Neural cell (in vitro differentiated cells): Measurements from ENCODE around the gene WBP11. TPM values are rescaled to one million over a fixed set of nuclear protein-coding genes. Genes with fewer than 3 reads are reported as not detected.
"Not testable (repeated sequence)": the region's sequence is repeated elsewhere in the genome, so short reads cannot be mapped to it uniquely, and the experiment has no call there.

Experiments
- H2AFZ ChIP-seq: fragments of 200-600, 300-800 bp; sonication (generic), shearing (Covaris generic); 2 replicates; pipeline ENCODE4 v1.6.0; 2014; ENCODE audit warnings: low read depth, mild to moderate bottlenecking, antibody characterized with exemption, low read length, moderate library complexity
- H3F3A ChIP-seq: fragments of 200-600 bp; shearing (Covaris generic); 2 replicates; pipeline ENCODE4 v1.6.1; 2016; ENCODE audit warnings: mild to moderate bottlenecking, moderate library complexity, mixed read lengths, antibody characterized with exemption, low read length; ENCODE audit not compliant: insufficient read depth, poor library complexity, severe bottlenecking
- H3K27ac ChIP-seq: fragments of 200-600, 300-800 bp; sonication (generic), shearing (Covaris generic); 2 replicates; pipeline ENCODE4 v1.5.1; 2014; ENCODE audit warnings: mild to moderate bottlenecking, low read length, moderate library complexity
- H3K27me3 ChIP-seq: fragments of 300-800, 200-600 bp; sonication (generic), shearing (Covaris generic); 2 replicates; pipeline ENCODE4 v1.6.0; 2014; ENCODE audit warnings: mild to moderate bottlenecking, low read depth, low read length, moderate library complexity; ENCODE audit not compliant: insufficient read depth
- H3K36me3 ChIP-seq: fragments of 300-800, 200-600 bp; sonication (generic), shearing (Covaris generic); 2 replicates; pipeline ENCODE4 v1.5.1; 2014; ENCODE audit warnings: mild to moderate bottlenecking, antibody characterized with exemption, low read length, moderate library complexity; ENCODE audit not compliant: insufficient read depth
- H3K4me2 ChIP-seq: fragments of 300-800, 200-600 bp; sonication (generic), shearing (Covaris generic); 2 replicates; pipeline ENCODE4 v1.6.0; 2014; ENCODE audit warnings: mild to moderate bottlenecking, low read length
- H3K4me3 ChIP-seq: fragments of 300-800, 200-600 bp; sonication (generic), shearing (Covaris generic); 2 replicates; pipeline ENCODE4 v1.5.1; 2014; ENCODE audit warnings: mild to moderate bottlenecking, low read length, moderate library complexity
- H3K79me2 ChIP-seq: fragments of 200-600 bp; shearing (Covaris generic); replicated peaks from 2 replicates; pipeline ENCODE4 v1.6.0; 2014; ENCODE audit warnings: mild to moderate bottlenecking, low read length, moderate library complexity; ENCODE audit not compliant: insufficient read depth
- H3K9ac ChIP-seq: fragments of 300-800, 200-600 bp; sonication (generic), shearing (Covaris generic); 2 replicates; pipeline ENCODE4 v1.6.1; 2016; ENCODE audit warnings: mild to moderate bottlenecking, low read length, mixed read lengths
- H3K9me2 ChIP-seq: fragments of 200-600 bp; shearing (Covaris generic); 2 replicates; pipeline ENCODE4 v1.6.1; 2016; ENCODE audit warnings: mild to moderate bottlenecking, low read length, mixed read lengths; ENCODE audit not compliant: insufficient read depth
- H3K9me3 ChIP-seq: fragments of 200-600, 300-800 bp; sonication (generic), shearing (Covaris generic); 2 replicates; pipeline ENCODE4 v1.6.1; 2016; ENCODE audit warnings: mild to moderate bottlenecking, mixed run types, low read length, moderate library complexity, mixed read lengths
- H4K20me1 ChIP-seq: fragments of 200-600 bp; shearing (Covaris generic); 2 replicates; pipeline ENCODE4 v1.6.1; 2016; ENCODE audit warnings: mild to moderate bottlenecking, mixed run types; ENCODE audit not compliant: insufficient read depth
- CTCF ChIP-seq: fragments of 450-650 bp; IDR thresholded peaks from 2 replicates; pipeline ENCODE4 v1.5.1; 2014; ENCODE audit warnings: antibody characterized with exemption, mild to moderate bottlenecking, moderate library complexity; ENCODE audit not compliant: poor library complexity, severe bottlenecking
- EP300 ChIP-seq: fragments of 450-650 bp; conservative IDR thresholded peaks from 2 replicates; pipeline ENCODE4 v1.6.1; 2014; ENCODE audit warnings: antibody characterized with exemption, mild to moderate bottlenecking, moderate library complexity; ENCODE audit not compliant: poor library complexity, severe bottlenecking
- EZH2 ChIP-seq: fragments of 200-600, 300-800 bp; shearing (Covaris generic), sonication (generic); IDR thresholded peaks from 2 replicates; pipeline ENCODE4 v1.6.1; 2014; ENCODE audit warnings: antibody characterized with exemption, low read length, borderline replicate concordance, mild to moderate bottlenecking; ENCODE audit not compliant: insufficient read depth, poor library complexity, severe bottlenecking
- MXI1 ChIP-seq: fragments of 450-650 bp; conservative IDR thresholded peaks from 2 replicates; pipeline ENCODE4 v1.6.1; 2014; ENCODE audit warnings: antibody characterized with exemption, mild to moderate bottlenecking; ENCODE audit not compliant: poor library complexity, severe bottlenecking
- POLR2AphosphoS5 ChIP-seq: IDR thresholded peaks from 2 replicates; pipeline ENCODE4 v1.6.1; 2012
- RAD21 ChIP-seq: fragments of 450-650 bp; conservative IDR thresholded peaks from 2 replicates; pipeline ENCODE4 v1.6.1; 2014; ENCODE audit warnings: antibody characterized with exemption, mild to moderate bottlenecking, moderate library complexity
- SMC3 ChIP-seq: fragments of 450-650 bp; conservative IDR thresholded peaks from 2 replicates; pipeline ENCODE4 v1.6.1; 2014; ENCODE audit warnings: antibody characterized with exemption, mild to moderate bottlenecking, moderate library complexity; ENCODE audit not compliant: poor library complexity
- TAF1 ChIP-seq: IDR thresholded peaks from 2 replicates; pipeline ENCODE4 v1.6.1; 2012; ENCODE audit warnings: low read depth
- polyA plus RNA-seq: library from polyadenylated mRNA; depleted of rRNA; stranded (reverse); fragments of >200 nt; gene quantifications from 2 replicates; pipeline ENCODE4 v1.2.3, GENCODE V29; 2014
- TF ChIP-seq, protein P1 (sequence below): IDR thresholded peaks from 2 replicates; pipeline ENCODE4 v1.6.1; 2012; ENCODE audit warnings: borderline replicate concordance

WBP11 gene
- polyA plus RNA-seq, 1 donor from 2014 or later, result 12.9 TPM

DNA sequence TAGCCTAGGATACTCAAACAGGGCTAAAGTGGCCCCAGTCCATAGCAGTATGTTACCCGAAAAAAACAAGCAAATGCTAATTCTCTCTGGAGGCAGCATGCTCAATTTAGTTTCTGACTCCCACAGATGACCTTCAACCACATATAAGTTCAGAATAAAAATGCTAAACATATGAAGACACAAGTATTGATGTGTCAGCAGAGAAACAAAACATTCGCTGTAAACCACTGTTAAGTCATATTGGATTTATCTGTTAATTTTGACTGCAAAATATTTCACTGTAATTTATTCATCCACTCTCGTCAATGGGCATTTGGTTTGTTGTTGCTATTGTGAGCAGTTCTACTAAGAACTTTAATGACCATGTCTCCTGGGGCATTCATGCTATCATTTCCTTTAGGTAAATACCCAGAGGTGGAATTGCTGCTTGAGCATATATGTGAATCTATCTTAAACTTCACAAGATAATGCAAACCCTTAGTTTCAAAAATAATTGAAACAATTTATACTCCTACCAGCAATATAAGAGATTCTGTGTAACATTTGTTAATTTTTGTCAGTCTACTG lies 36.5 kb downstream of the WBP11 start:
- Histone ChIP-seq H4K20me1 (no peaks in the 10 kb centered on the region), H3K79me2 (no peaks in the 10 kb centered on the region), H2AFZ (no peak overlapping the region), H3K27ac (no peak overlapping the region), H3K4me3 (no peak overlapping the region), H3K9me2 (no peaks in the 10 kb centered on the region), H3K27me3 (peaks cover 12% of the 10 kb centered on the region), H3K36me3 (no peaks in the 10 kb centered on the region), H3K9me3 (no peaks in the 10 kb centered on the region), H3K9ac (no peak overlapping the region), H3K4me2 (no peak overlapping the region), H3F3A (no peaks in the 10 kb centered on the region)
- TF ChIP-seq MXI1 (no peak), CTCF (no peak), SMC3 (no peak), TAF1 (no peak), RAD21 (no peak), POLR2AphosphoS5 (no peak), EZH2 (no peak), EP300 (no peak)
- TF ChIP-seq, protein P1, sequence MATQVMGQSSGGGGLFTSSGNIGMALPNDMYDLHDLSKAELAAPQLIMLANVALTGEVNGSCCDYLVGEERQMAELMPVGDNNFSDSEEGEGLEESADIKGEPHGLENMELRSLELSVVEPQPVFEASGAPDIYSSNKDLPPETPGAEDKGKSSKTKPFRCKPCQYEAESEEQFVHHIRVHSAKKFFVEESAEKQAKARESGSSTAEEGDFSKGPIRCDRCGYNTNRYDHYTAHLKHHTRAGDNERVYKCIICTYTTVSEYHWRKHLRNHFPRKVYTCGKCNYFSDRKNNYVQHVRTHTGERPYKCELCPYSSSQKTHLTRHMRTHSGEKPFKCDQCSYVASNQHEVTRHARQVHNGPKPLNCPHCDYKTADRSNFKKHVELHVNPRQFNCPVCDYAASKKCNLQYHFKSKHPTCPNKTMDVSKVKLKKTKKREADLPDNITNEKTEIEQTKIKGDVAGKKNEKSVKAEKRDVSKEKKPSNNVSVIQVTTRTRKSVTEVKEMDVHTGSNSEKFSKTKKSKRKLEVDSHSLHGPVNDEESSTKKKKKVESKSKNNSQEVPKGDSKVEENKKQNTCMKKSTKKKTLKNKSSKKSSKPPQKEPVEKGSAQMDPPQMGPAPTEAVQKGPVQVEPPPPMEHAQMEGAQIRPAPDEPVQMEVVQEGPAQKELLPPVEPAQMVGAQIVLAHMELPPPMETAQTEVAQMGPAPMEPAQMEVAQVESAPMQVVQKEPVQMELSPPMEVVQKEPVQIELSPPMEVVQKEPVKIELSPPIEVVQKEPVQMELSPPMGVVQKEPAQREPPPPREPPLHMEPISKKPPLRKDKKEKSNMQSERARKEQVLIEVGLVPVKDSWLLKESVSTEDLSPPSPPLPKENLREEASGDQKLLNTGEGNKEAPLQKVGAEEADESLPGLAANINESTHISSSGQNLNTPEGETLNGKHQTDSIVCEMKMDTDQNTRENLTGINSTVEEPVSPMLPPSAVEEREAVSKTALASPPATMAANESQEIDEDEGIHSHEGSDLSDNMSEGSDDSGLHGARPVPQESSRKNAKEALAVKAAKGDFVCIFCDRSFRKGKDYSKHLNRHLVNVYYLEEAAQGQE, result no peak

- not testable (repeated sequence) for H3K4me3 ChIP-seq, H4K20me1 ChIP-seq, H3K79me2 ChIP-seq, H2AFZ ChIP-seq, H3K27ac ChIP-seq, H3K9me2 ChIP-seq, H3F3A ChIP-seq, H3K9me3 ChIP-seq, H3K9ac ChIP-seq, H3K4me2 ChIP-seq, H3K36me3 ChIP-seq
- H3K27me3 ChIP-seq, result peaks cover 12% of the 10 kb centered on the region
Observed at GRCh38 chr12:14766020-14766419, 37.3 kb downstream of the WBP11 start.

DNA sequence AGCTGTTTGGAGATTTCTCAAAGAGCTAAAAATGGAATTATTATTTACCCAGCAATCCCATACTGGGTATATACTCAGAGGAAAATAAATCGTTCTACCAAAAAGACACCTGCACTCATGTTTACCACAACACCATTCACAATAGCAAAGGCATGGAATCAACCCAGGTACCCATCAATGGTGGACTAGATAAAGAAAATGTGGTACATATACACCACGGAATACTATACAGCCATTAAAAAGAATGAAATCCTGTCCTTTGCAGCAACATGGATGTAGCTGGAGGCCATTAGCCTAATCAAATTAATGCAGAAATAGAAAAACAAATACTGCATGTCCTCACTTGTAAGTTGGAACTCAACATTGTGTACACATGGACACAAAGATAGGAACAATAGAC lies 37.9 kb downstream of the WBP11 start:
- Histone ChIP-seq H2AFZ (no peak overlapping the region), H3K4me2 (no peak overlapping the region), H3K4me3 (no peak overlapping the region), H3F3A (no peaks in the 10 kb centered on the region), H3K27ac (no peak overlapping the region), H3K27me3 (peaks cover 5% of the 10 kb centered on the region), H3K79me2 (no peaks in the 10 kb centered on the region), H3K9me3 (no peaks in the 10 kb centered on the region), H3K9ac (no peak overlapping the region), H3K9me2 (no peaks in the 10 kb centered on the region), H3K36me3 (no peaks in the 10 kb centered on the region), H4K20me1 (no peaks in the 10 kb centered on the region)
- no peak for TF ChIP-seq SMC3

GRCh38 chr12:14759711-14760280 lies 43.5 kb downstream of the WBP11 start:
- H3K27ac ChIP-seq, H3K9me2 ChIP-seq, H3K4me2 ChIP-seq, H3K4me3 ChIP-seq, H2AFZ ChIP-seq, H3K36me3 ChIP-seq, H3K27me3 ChIP-seq, H3K9ac ChIP-seq, H4K20me1 ChIP-seq, H3F3A ChIP-seq, H3K79me2 ChIP-seq, H3K9me3 ChIP-seq: not testable (repeated sequence)
